GM12891 (cell line): ENCODE data around the gene DNAJC11.

ENCODE experiments used
- PAX5 ChIP-seq: IDR thresholded peaks from 2 replicates; pipeline ENCODE4 v1.6.1; 2011; ENCODE audit warnings: low read length, moderate library complexity, mild to moderate bottlenecking; ENCODE audit not compliant: insufficient read depth, severe bottlenecking
- POLR2A ChIP-seq: IDR thresholded peaks from 2 replicates; pipeline ENCODE4 v1.6.1; 2011; ENCODE audit warnings: low read depth, low read length, control low read depth
- POLR2AphosphoS5 ChIP-seq: IDR thresholded peaks from 2 replicates; pipeline ENCODE4 v1.6.1; 2011; ENCODE audit warnings: low read depth, low read length, control low read depth
- TAF1 ChIP-seq: IDR thresholded peaks from 2 replicates; pipeline ENCODE4 v1.6.1; 2011; ENCODE audit warnings: low read depth, low read length, control low read depth

- TF ChIP-seq POLR2A: no peak
- no peak for TF ChIP-seq POLR2AphosphoS5
- no peak for TF ChIP-seq TAF1
- no peak for TF ChIP-seq PAX5
These were observed 30.3 kb upstream of the DNAJC11 start for GRCh38 chr1:6731905-6732304.
